Hematopoietic multipotent progenitor cell treated with erythropoietin and hydrocortisone succinate and interleukin-3 and kit ligand, for 6 days (in vitro differentiated cells): ENCODE data around the gene GCN1.
"Not testable (repeated sequence)": the region's sequence is repeated elsewhere in the genome, so short reads cannot be mapped to it uniquely, and the experiment has no call there.

Experiments
- DNase-seq: peaks from one replicate; pipeline ENCODE4 v3.0.0-alpha.2; 2015

GCN1 gene

DNA sequence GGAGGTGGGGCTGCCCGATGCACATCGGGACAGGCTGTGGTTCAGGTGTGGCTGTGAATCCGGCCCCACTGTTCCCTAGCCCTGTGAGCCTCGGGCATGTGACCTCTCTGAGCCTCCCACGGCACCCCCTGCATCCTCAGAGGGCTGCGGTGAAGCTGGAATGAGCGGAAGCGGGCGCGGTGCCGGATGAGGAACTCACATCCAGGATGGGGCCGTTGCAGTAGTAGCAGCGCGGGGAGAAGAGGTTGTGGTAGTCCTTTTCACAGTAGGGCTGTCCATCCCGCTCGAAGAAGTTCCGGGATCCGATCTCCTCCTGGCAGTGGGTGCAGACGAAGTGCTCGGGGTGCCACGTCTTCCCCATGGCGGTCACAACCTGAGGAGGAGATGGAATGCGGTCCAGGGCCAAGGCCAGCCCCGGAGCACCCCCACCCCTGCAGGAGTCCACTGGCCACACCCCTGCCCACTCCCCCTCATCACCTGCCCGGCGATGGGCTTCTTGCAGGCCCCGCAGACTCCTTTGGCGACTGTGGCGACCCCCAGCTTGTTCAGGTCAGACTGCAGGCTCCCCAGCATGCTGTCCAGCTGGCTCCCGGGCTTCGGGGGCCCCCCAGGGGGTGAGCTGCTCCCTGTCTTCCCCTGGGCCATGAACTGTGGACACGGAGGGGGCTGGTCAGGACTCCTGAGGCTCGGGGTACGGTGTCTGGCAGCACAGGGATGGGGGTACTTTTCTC, 20.3 kb upstream of the GCN1 start:
- no peak for DNase-seq

DNA sequence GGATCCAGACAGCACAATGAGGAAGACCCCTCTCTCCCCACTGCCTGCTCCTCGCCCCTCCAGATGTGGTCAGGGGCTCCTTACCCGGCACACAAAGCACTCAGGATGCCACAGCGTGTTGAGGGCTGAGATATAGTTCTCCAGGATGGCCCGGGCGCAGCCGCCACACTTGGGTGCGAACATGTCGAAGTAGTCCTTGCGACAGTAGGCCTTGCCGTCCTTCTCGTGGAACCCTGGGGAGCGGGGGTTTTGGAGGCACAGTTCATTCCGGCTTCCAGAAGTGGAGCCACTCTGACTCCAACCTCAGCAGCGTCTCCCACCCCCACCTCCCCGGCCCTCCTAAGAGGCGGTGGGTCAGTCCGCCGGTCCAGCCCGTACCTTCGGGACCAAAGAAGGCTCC, 19.2 kb upstream of the GCN1 start:
- DNase-seq = no peak

GRCh38 chr12:120213182-120213581, 18.7 kb upstream of the GCN1 start:
- DNase-seq = not testable (repeated sequence)

- DNase-seq = no peak
These were observed 17.8 kb upstream of the GCN1 start for GRCh38 chr12:120212301-120212700.

DNA sequence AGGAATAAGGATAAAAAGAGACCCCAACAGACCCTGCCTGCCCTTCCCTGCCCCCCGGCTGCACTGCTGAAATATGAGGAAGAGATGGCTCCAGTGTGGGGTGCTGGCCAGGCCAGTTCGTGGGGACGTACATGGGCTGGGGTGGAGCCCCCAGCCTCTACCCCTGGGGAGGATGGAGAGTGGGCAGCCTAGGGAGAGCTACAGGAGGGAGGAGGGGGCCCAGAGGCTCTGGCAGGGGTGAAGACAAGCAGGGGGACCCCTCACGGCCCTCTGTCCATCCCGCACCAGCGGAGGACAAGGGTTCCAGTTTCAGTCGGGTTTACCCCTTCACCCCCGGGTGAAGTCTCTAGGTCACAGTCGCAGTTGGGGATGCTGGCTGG, 17.4 kb upstream of the GCN1 start:
- DNase-seq = no peak

DNA sequence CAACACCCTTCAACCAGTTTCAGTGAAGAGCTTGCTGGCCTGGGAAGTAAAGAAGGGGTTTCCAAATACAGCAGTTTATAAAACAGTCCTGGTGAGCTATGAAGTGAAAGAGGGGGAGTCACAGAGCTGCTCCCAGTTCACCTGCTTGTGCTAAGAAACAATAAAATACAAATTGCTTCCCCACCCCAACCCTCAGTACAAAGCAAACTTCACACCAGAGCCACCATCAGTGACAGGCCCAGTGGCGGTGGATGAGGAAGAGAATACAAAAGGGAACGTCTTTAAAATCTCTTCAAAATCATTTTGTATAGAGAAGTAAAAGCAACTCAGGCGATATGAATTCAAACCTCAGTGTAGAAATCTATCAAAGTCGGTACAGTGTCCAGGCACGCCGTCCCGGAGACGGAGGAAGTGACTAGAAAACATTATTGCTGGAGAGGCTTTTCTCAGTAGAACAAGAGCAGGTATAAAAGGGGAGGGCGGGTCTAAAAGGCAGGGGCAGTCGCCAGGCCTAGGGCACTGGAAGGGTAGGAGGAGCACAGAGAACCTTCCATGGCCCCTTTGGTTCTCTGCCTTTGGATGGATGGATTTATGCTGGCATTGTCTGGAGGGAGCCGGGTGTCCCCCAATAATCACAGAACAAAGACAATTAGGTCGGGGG, 16.9 kb upstream of the GCN1 start:
- no peak for DNase-seq

- DNase-seq = no peak
These were observed 15.3 kb upstream of the GCN1 start for GRCh38 chr12:120209851-120210250.

- DNase-seq = no peak
These were observed 12.7 kb upstream of the GCN1 start for GRCh38 chr12:120207227-120207626.

DNA sequence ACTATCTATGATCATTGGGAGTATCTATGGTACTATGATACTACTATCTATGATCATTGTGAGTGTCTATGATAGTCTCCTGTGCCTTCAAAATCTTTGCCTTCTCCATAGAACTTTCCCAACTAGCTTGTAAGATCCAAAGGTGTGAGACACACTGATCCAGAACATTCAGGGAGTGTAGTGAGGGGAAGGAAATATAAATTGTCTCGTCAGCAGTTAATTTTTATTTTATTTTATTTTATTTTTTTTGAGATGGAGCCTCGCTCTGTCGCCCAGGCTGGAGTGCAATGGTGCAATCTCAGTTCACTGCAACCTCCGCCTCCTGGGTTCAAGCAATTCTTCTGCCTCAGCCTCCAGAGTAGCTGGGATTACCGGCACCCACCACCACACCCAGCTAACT, 12.3 kb upstream of the GCN1 start:
- DNase-seq = not testable (repeated sequence)

DNA sequence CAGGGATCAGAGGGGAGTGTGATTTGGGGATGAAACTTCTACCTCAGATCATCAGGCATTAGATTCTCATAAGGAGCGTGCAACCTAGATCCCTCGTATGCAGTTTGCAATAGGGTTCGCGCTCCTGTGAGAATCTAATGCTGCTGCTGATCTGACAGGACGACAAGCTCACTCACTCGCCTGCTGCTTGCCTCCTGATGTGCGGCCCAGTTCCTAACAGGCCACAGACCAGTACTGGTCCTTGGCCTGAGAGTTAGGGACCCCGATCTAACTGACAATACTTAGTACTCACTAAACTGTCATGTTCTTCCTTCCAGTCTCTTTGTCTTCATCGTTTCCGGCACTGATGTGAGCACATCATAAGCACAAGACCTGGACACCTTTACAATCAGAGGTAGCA, 11.7 kb upstream of the GCN1 start:
- DNase-seq = no peak

GRCh38 chr12:120204171-120204570, 9.7 kb upstream of the GCN1 start:
- DNase-seq = no peak

DNA sequence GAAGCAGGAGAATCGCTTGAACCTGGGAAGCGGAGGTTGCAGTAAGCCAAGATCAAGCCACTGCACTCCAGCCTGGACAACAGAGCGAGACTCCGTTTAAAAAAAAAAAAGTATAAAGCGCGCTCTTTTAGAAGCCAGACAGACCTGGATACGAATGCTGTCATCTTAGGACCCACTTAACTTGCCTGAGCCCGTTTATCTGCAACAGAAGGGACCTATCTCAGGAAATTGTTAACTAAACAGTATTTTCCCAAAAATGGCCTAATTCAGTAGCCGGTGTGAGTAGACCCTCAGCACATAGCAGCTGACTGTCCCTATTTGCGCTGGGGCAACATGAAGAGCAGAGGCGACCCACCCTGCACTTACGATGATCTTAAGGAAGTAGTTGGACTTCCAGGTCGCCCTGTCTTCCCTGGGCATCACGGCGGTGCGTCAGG, 5.9 kb upstream of the GCN1 start:
- no peak for DNase-seq

DNA sequence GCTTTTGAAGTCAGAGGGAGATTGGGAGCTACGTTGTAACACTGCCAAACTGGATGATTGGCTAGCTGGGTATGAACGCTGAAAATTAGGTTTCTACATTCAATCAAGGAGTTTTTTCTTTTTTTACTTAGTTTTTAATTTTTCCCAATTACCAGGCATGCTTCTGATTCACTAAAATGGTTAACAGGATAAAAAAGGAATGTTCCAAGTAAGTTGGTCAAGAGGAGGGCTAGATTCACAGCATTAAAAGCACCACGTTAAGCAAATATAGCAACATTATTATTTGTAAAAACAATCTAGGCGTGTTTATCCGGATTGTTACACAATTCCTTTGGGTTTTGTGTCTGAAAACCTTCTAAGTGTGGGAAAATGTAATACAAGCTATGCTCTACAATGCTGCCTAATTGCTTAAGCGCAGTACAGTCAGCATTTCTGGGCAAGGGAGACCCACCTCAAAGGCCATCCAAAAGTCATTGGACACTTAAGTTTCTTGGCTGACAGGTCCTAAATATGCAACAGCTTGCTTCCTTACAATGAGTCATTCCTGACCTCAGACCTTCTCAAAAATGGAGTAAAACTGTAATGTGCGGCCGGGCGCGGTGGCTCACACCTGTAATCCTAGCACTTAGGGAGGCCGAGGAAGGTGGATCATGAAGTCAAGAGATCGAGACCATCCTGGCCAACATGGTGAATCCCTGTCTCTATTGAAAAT, 5.2 kb upstream of the GCN1 start:
- DNase-seq = peak; percentile 47

DNA sequence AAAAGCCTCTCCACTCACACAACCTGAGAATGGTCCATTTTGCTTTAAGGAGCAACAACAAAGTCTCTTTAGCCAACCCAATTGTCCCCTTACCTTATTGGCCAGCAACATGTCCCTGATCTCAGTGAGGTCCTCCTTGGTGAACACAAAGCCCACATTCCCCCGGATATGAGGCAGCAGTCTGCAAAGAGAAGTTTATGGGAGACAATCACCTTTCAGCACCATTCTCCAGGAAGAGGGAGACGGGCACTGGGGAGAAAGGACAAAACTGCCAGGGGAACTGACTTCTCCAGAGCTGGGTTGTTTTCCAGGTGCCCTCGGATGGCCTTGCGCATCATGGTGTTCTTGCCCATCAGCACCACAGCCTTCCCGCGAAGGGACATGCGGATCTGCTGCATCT, 4.5 kb upstream of the GCN1 start:
- DNase-seq = peak; percentile 18

DNA sequence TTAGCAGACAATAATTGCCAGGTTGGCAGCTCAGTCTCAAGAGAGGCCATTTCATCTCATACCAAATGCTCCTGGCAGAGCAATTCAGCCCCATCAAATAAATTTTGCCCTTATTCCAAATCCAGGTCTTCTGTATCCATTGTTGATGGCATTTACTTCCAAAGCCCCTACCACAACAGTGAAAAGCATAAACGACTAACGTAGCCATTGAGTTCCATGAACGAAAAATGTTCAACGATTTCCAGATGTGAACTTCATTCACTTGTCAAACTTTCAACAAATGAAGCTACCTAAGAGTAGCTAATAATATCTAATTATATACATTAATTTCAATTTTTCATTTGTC, 3.0 kb upstream of the GCN1 start:
- DNase-seq = no peak

DNA sequence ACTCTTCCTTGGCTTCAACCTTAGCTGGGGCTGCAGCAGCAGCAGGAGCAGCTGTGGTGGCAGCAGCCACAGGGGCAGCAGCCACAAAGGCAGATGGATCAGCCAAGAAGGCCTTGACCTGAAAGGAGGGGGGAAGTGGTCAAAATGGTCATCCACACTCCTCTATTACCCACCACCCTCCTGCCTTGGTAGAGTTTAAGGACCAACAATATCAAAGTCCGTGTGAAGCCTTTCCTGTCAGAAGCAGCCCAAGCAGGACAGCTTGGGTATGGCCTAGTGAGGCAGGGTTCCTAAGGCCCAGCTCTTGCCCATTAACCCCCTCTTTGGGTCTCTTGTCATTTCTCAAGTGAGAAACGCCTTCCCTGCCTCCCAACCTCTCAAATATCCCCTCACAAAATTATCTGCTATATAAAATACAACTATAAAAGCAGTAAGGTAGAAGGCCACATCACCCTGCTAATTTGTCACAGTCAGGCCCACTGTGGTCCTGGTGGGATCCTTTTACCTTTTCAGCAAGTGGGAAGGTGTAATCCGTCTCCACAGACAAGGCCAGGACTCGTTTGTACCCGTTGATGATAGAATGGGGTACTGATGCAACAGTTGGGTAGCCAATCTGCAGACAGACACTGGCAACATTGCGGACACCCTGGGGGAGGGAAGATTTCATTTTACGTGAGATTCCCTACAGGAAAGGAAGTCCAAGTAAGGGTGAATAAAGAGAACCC, 2.5 kb upstream of the GCN1 start:
- peak; percentile 35 for DNase-seq

DNA sequence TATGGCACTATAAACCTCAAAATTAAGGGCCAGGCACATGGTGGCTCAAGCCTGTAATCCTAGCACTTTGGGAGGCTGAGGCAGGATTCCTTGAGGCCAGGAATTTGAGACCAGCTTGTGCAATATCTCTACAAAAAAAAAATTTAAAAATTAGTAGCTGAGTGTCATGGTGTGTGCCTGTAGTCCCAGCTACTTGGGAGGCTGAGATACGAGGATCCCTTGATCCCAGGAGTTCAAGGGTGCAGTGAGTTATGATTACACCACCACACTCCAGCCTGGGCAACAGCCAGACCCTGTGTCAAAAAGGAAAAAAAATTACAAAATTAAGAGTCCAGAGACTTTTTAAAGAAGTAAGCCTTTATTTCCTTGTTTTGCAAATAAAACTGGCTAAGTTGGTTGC, 1.8 kb upstream of the GCN1 start:
- peak; percentile 19 for DNase-seq

DNA sequence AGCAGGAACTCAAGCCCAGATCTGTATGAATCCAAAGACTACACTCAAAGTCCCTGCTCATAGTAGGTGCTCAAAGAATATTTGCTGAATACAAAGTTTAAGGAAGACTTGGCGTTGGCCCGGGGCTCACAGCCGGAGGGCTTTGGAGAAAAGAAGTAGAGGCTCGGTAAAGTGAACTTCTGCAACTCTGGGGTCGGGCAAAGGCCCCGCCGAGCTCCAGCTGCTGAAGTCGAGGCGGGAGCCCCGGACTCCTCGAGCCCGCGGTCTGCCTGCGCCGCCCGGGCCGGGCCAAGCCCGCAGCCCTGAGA, 335 bp downstream of the GCN1 start:
- DNase-seq = no peak

GRCh38 chr12:120193286-120193685, 1.2 kb downstream of the GCN1 start:
- not testable (repeated sequence) for DNase-seq

- no peak for DNase-seq
These were observed 3.5 kb downstream of the GCN1 start for GRCh38 chr12:120190985-120191480.

DNA sequence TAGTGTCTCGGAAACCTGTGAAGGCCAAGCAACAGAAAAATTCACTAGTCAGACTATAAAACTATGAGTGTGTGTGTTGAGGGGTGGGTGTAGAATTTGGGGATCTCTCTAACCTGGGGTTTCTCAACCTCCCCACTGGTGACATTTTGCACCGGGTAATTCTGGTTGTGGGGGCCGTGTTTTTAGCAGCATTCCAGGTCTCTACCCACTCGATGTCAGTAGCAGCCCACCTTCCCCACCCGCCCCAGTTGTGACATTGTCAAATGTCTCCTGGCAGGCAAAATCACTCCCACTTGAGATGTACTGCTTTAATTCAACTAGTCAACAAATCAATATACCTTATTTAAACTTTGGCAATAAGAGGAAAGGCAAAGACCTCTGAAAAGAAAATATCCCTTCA, 4.1 kb downstream of the GCN1 start:
- no peak for DNase-seq

DNA sequence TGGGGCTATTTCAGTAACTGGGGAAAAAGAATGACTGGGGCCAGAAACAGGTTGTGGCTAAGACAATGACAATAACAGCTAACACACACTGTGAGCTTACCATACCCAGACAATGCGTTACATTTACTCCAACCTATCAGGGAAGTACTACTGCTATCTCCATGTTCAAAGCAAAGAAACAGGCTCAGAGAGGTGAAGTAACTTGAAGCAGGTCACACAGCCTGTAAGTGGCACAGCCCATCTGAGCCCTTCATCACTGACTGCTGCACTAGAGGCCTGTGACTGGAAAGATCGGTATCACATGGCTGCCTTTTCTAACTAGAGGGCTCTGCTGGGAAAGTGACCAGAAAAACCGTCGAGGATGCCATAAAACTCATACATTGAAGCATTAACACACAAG, 7.9 kb downstream of the GCN1 start:
- DNase-seq = no peak

- DNase-seq = no peak
These were observed 11.3 kb downstream of the GCN1 start for GRCh38 chr12:120183211-120183631.
